HG03565 (cell line): ENCODE measurements around the gene CTNNBL1.

Experiments used
- ATAC-seq: cut with Tn5 transposase; IDR thresholded peaks from one replicate; pipeline ENCODE4 v1.9.1; 2021; ENCODE audit warnings: mild to moderate bottlenecking, moderate library complexity; ENCODE audit not compliant: unreplicated experiment

The CTNNBL1 gene

GRCh38 chr20:37913567-37914366 is 219.9 kb downstream of the CTNNBL1 start:
- no peak for ATAC-seq

GRCh38 chr20:37914367-37914671 is 220.5 kb downstream of the CTNNBL1 start:
- no peak for ATAC-seq

- ATAC-seq = no peak
Measured at GRCh38 chr20:37914672-37915433, 221.0 kb downstream of the CTNNBL1 start.

- no peak for ATAC-seq
Measured at GRCh38 chr20:37915434-37915787, 221.6 kb downstream of the CTNNBL1 start.

GRCh38 chr20:37915800-37916570 is 222.2 kb downstream of the CTNNBL1 start:
- ATAC-seq = no peak

- ATAC-seq = no peak
Measured at GRCh38 chr20:37917461-37917860, 223.6 kb downstream of the CTNNBL1 start.

GRCh38 chr20:37918035-37918434 is 224.2 kb downstream of the CTNNBL1 start:
- no peak for ATAC-seq

- no peak for ATAC-seq
Measured at GRCh38 chr20:37919389-37920040, 225.7 kb downstream of the CTNNBL1 start.

GRCh38 chr20:37920270-37920669 is 226.4 kb downstream of the CTNNBL1 start:
- no peak for ATAC-seq

GRCh38 chr20:37920679-37921322 is 227.0 kb downstream of the CTNNBL1 start:
- no peak for ATAC-seq

GRCh38 chr20:37921341-37921929 is 227.6 kb downstream of the CTNNBL1 start:
- peak; percentile 39 for ATAC-seq
